GM12873 (cell line): Measurements from ENCODE around the gene CEP112.

ENCODE experiments used
- TF ChIP-seq, protein P1 (sequence below): IDR thresholded peaks from 2 replicates; pipeline ENCODE4 v1.5.1; 2012; ENCODE audit warnings: low read depth, mild to moderate bottlenecking, moderate library complexity, low read length, control low read depth; ENCODE audit not compliant: insufficient read depth; ENCODE audit errors: missing control alignments

The CEP112 gene

GRCh38 chr17:65704731-65705130, 487.2 kb downstream of the CEP112 start:
- TF ChIP-seq, protein P1, sequence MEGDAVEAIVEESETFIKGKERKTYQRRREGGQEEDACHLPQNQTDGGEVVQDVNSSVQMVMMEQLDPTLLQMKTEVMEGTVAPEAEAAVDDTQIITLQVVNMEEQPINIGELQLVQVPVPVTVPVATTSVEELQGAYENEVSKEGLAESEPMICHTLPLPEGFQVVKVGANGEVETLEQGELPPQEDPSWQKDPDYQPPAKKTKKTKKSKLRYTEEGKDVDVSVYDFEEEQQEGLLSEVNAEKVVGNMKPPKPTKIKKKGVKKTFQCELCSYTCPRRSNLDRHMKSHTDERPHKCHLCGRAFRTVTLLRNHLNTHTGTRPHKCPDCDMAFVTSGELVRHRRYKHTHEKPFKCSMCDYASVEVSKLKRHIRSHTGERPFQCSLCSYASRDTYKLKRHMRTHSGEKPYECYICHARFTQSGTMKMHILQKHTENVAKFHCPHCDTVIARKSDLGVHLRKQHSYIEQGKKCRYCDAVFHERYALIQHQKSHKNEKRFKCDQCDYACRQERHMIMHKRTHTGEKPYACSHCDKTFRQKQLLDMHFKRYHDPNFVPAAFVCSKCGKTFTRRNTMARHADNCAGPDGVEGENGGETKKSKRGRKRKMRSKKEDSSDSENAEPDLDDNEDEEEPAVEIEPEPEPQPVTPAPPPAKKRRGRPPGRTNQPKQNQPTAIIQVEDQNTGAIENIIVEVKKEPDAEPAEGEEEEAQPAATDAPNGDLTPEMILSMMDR, result no peak

- TF ChIP-seq, protein P1, result no peak
Measured at GRCh38 chr17:65703891-65704290, 488.0 kb downstream of the CEP112 start.

- TF ChIP-seq, protein P1, result no peak
Measured at GRCh38 chr17:65699459-65699858, 492.5 kb downstream of the CEP112 start.

DNA sequence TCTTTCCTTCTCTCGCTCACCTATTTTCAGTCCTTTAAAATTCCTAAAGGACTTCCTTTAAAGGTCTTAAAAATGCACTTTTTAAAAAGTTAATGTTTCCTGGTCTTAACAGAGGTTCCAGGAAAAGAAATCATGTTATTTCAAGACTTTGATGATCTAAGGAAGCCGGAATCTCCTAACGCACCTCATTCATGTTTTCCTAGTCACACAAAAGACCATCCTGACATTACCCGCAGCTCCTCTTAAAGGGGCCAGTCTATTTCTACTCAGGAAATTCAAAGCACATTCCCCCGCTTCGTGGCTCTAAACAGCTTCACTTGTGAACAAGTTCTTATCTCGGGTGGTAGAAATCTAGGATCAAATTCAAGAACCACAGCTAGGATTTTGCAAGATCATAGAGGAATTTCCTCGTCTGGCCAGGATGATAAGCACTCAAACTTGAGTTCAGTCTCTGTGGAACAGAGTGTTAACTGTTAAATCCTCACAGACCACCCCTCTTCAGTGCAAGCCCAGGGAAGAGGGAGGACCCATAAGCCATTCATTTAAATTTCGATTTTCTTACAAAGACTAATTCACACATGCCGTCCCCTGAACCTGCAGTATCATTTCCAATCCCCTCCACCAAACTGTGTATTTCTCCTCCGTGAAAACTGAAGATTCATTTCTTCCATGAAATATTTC, 493.4 kb downstream of the CEP112 start:
- TF ChIP-seq, protein P1, result no peak

DNA sequence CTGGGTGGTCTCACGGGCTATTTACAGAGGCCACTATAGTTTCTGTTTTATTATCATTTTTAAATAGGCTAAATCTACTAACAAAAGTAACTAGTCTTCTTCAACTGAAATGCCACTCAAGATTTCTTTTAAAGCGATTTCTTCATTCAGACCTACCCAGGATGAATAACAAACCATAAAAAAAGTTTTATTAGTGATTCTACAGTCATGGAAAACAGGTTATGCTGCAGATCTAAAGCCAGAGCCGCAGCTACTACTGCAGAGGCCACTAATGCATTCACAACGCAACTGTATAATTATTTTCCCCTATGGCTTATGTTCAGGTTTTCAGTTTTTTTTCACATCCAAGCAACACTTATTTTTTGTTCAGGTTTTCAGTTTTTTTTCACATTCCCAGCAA, 494.3 kb downstream of the CEP112 start:
- TF ChIP-seq, protein P1, result no peak

GRCh38 chr17:65696739-65697394, 495.1 kb downstream of the CEP112 start:
- TF ChIP-seq, protein P1, result no peak

GRCh38 chr17:65694601-65695000, 497.3 kb downstream of the CEP112 start:
- TF ChIP-seq, protein P1, result no peak
